Astrocyte (in vitro differentiated cells and primary cell): ENCODE data around the gene ULK1. TPM values are rescaled to one million over a fixed set of nuclear protein-coding genes. Genes with fewer than 3 reads are reported as not detected.

Experiments
- DNase-seq: peaks from one replicate; pipeline ENCODE4 v3.0.0-alpha.2; 2010; ENCODE audit warnings: low read depth
- FAIRE-seq: peaks from 2 replicates; lab custom pipeline; 2011; peaks lifted over from hg19 to GRCh38; lab: Jason Lieb, UNC
- H2AFZ ChIP-seq: 2 replicates; pipeline ENCODE4 v1.6.0; 2012; ENCODE audit warnings: low read depth, low read length, inconsistent platforms
- H3K27ac ChIP-seq: 2 replicates; pipeline ENCODE4 v1.5.1; 2011; ENCODE audit warnings: low read depth, low read length, inconsistent platforms
- H3K27me3 ChIP-seq: 2 replicates; pipeline ENCODE4 v1.6.0; 2011; ENCODE audit warnings: low read length, inconsistent platforms; ENCODE audit not compliant: insufficient read depth
- H3K36me3 ChIP-seq: 2 replicates; pipeline ENCODE4 v1.5.1; 2011; ENCODE audit warnings: low read length, inconsistent platforms; ENCODE audit not compliant: insufficient read depth
- H3K4me1 ChIP-seq: 2 replicates; pipeline ENCODE4 v1.5.1; 2011; ENCODE audit warnings: low read length, inconsistent platforms; ENCODE audit not compliant: insufficient read depth
- H3K4me2 ChIP-seq: 2 replicates; pipeline ENCODE4 v1.6.0; 2012; ENCODE audit warnings: low read length, inconsistent platforms
- H3K4me3 ChIP-seq: 2 replicates; pipeline ENCODE4 v1.5.1; 2011; ENCODE audit warnings: low read depth, mild to moderate bottlenecking, low read length, inconsistent platforms; ENCODE audit not compliant: insufficient read depth
- H3K79me2 ChIP-seq: 2 replicates; pipeline ENCODE4 v1.6.0; 2012; ENCODE audit warnings: mild to moderate bottlenecking, low read length, inconsistent platforms; ENCODE audit not compliant: insufficient read depth
- H3K9ac ChIP-seq: 2 replicates; pipeline ENCODE4 v1.6.0; 2012; ENCODE audit warnings: mild to moderate bottlenecking, low read length, inconsistent platforms
- H3K9me3 ChIP-seq: 2 replicates; pipeline ENCODE4 v1.5.1; 2012; ENCODE audit warnings: low read depth, mild to moderate bottlenecking, low read length, inconsistent platforms; ENCODE audit not compliant: insufficient read depth
- H4K20me1 ChIP-seq: 2 replicates; pipeline ENCODE4 v1.6.0; 2012; ENCODE audit warnings: low read length, inconsistent platforms; ENCODE audit not compliant: insufficient read depth
- H3K27ac Mint-ChIP-seq: one replicate; pipeline ENCODE4 v1.8.0; 2021; ENCODE audit warnings: mild to moderate bottlenecking, mixed read lengths; ENCODE audit not compliant: unreplicated experiment
- H3K27me3 Mint-ChIP-seq: one replicate; pipeline ENCODE4 v1.8.0; 2021; ENCODE audit warnings: low read depth, mixed read lengths; ENCODE audit not compliant: unreplicated experiment
- H3K36me3 Mint-ChIP-seq: one replicate; pipeline ENCODE4 v1.8.0; 2021; ENCODE audit warnings: low read depth, mixed read lengths; ENCODE audit not compliant: unreplicated experiment
- H3K4me1 Mint-ChIP-seq: one replicate; pipeline ENCODE4 v1.8.0; 2021; ENCODE audit warnings: low read depth, mixed read lengths; ENCODE audit not compliant: unreplicated experiment
- H3K4me3 Mint-ChIP-seq: one replicate; pipeline ENCODE4 v1.8.0; 2021; ENCODE audit warnings: mild to moderate bottlenecking, moderate library complexity, mixed read lengths; ENCODE audit not compliant: unreplicated experiment
- H3K9me3 Mint-ChIP-seq: one replicate; pipeline ENCODE4 v1.8.0; 2021; ENCODE audit warnings: mild to moderate bottlenecking, mixed read lengths; ENCODE audit not compliant: unreplicated experiment
- EZH2 ChIP-seq: IDR thresholded peaks from 2 replicates; pipeline ENCODE4 v1.6.1; 2012; ENCODE audit warnings: mild to moderate bottlenecking, low read length, inconsistent platforms; ENCODE audit not compliant: insufficient read depth
- total RNA-seq: library from RNA; stranded (reverse); gene quantifications from 2 replicates; pipeline ENCODE4 v1.2.1, GENCODE V29; 2021
- TF ChIP-seq, protein P1 (sequence below): IDR thresholded peaks from 2 replicates; pipeline ENCODE4 v1.5.1; 2011; ENCODE audit warnings: low read depth, mild to moderate bottlenecking, inconsistent platforms, low read length, moderate library complexity; ENCODE audit not compliant: insufficient read depth

The ULK1 gene
- total RNA-seq, 1 donor from 2014 or later, result 51.8 TPM

DNA sequence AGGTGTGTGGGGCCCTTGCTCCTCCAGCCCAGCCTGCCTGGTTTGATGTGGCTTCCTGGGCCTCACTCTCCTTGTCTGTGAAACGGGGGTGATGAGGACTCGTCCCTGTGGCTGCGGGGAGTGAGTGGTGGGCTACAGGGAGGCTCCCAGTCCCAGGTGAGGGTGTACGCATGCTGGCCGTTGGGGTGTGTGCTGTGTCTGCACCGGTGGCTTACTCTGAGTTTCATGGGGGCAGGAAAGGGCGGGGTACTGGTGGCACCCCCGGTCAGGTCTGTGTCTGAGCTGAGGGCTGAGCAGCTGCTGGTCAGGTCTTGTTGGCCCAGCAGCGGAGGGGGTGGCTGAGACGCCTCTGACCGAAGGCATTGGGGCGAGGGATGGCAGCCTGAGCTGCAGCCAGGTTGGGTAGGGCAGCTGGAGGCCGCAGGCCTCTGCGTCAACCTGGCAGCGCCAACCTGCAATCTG is 11.2 kb downstream of the ULK1 start:
- Histone ChIP-seq H3K79me2 (peaks cover 53% of the 10 kb centered on the region), H3K4me2 (no peak overlapping the region), H3K36me3 (no peaks in the 10 kb centered on the region), H3K27ac (no peak overlapping the region), H3K4me1 (peaks cover 3% of the 10 kb centered on the region), H3K27me3 (no peaks in the 10 kb centered on the region), H3K9ac (no peak overlapping the region), H4K20me1 (peaks cover 53% of the 10 kb centered on the region), H3K9me3 (no peaks in the 10 kb centered on the region), H3K4me3 (no peak overlapping the region), H2AFZ (no peak overlapping the region)
- no peaks in the 10 kb centered on the region for H3K27me3 Mint-ChIP-seq
- no peaks in the 10 kb centered on the region for H3K9me3 Mint-ChIP-seq
- H3K4me3 Mint-ChIP-seq, result no peak overlapping the region
- TF ChIP-seq, protein P1, sequence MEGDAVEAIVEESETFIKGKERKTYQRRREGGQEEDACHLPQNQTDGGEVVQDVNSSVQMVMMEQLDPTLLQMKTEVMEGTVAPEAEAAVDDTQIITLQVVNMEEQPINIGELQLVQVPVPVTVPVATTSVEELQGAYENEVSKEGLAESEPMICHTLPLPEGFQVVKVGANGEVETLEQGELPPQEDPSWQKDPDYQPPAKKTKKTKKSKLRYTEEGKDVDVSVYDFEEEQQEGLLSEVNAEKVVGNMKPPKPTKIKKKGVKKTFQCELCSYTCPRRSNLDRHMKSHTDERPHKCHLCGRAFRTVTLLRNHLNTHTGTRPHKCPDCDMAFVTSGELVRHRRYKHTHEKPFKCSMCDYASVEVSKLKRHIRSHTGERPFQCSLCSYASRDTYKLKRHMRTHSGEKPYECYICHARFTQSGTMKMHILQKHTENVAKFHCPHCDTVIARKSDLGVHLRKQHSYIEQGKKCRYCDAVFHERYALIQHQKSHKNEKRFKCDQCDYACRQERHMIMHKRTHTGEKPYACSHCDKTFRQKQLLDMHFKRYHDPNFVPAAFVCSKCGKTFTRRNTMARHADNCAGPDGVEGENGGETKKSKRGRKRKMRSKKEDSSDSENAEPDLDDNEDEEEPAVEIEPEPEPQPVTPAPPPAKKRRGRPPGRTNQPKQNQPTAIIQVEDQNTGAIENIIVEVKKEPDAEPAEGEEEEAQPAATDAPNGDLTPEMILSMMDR, result no peak
- no peak for TF ChIP-seq EZH2
- DNase-seq, result no peak
- H3K4me1 Mint-ChIP-seq, result peaks cover under 1% of the 10 kb centered on the region
- H3K27ac Mint-ChIP-seq, result no peak overlapping the region
- FAIRE-seq, result no peak
- peaks cover 2% of the 10 kb centered on the region for H3K36me3 Mint-ChIP-seq

DNA sequence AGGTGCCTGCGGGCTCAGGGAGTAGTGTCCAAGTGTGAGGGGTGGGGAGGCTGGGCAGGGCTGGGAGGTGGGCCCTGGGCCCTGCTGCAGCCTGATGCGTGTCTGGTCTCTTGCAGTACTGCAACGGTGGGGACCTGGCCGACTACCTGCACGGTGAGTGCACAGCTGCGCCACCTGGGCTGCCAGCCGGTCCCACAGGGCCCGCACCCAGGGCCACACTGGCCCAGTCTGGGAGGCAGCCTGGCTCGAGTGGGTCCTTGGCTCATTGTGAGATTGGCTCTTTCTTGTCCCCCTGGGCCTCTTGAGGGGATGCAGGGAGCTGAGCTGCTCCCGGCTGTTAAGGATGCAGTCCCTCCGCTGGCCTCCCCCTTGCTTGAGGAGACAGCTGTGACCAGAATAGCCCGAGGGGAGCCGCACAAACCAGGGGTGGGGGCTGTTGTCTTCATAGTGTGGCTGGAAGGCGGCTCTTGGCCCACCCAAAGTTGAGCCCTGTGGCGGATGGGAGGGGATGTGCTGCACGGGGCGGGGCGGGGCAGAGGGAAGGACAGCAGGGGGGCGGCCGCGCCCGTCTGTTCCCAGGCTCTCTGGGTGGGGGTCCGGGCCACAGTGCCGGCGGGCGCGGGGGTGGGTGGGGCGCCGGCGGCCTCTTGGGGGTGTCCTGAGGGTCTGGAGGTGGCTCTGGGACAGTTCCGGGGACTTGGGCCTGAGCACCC is 13.1 kb downstream of the ULK1 start:
- peaks cover 39% of the 10 kb centered on the region for H3K79me2 ChIP-seq
- no peak overlapping the region for H3K4me3 ChIP-seq
- no peak overlapping the region for H3K27ac Mint-ChIP-seq
- no peak for FAIRE-seq
- no peak overlapping the region for H2AFZ ChIP-seq
- H3K4me1 ChIP-seq, result peaks cover 14% of the 10 kb centered on the region
- no peak overlapping the region for H3K4me3 Mint-ChIP-seq
- TF ChIP-seq EZH2, result no peak
- TF ChIP-seq, protein P1, result no peak
- no peaks in the 10 kb centered on the region for H3K27me3 Mint-ChIP-seq
- no peaks in the 10 kb centered on the region for H3K27me3 ChIP-seq
- peaks cover 6% of the 10 kb centered on the region for H3K4me1 Mint-ChIP-seq
- peaks cover 57% of the 10 kb centered on the region for H4K20me1 ChIP-seq
- H3K27ac ChIP-seq, result no peak overlapping the region
- H3K36me3 ChIP-seq, result no peaks in the 10 kb centered on the region
- H3K9me3 Mint-ChIP-seq, result no peaks in the 10 kb centered on the region
- no peak overlapping the region for H3K9ac ChIP-seq
- no peak for DNase-seq
- H3K4me2 ChIP-seq, result no peak overlapping the region
- H3K9me3 ChIP-seq, result no peaks in the 10 kb centered on the region
- peaks cover 5% of the 10 kb centered on the region for H3K36me3 Mint-ChIP-seq
